HepG2 (cell line): ENCODE results near the gene C14orf132. TPM values are rescaled to one million over a fixed set of nuclear protein-coding genes. Genes with fewer than 3 reads are reported as not detected.

Source experiments
- ATAC-seq: fragments of 200-7000 bp; cut with Tn5 transposase; 3 replicates; pipeline ENCODE4 v1.9.1; 2020; ENCODE audit warnings: mild to moderate bottlenecking, moderate library complexity
- BruUV-seq: library from RNA; stranded (reverse); fragments of 400-500 nt; replicated peaks from 2 replicates; lab custom pipeline; 2021; lab: Mats Ljungman, UMichigan
- CTCF ChIA-PET: fragments of 300-600 bp; formaldehyde crosslinking; extraction: SDS; loops from one replicate; lab custom pipeline; 2021; ENCODE audit warnings: low total read pairs, inconsistent platforms, low intra/inter-chr PET ratio; lab: Yijun Ruan, JAX
- POLR2A ChIA-PET: fragments of 350-600 bp; sonication (Branson Sonifier 250); formaldehyde crosslinking; loops from one replicate; lab custom pipeline; 2020; ENCODE audit warnings: antibody characterized with exemption, inconsistent platforms; lab: Yijun Ruan, JAX
- DNase-seq: peaks from one replicate; pipeline ENCODE4 v3.0.0-alpha.2; 2015; ENCODE audit warnings: low spot score
- FAIRE-seq: peaks from 3 replicates; lab custom pipeline; 2011; peaks lifted over from hg19 to GRCh38; lab: Jason Lieb, UNC
- H2AFZ ChIP-seq: one replicate; pipeline ENCODE4 v1.6.1; 2011; ENCODE audit warnings: low read length, inconsistent platforms
- H3K27ac ChIP-seq: fragments of 300-600 bp; 3 replicates; pipeline ENCODE4 v1.8.0; 2011; ENCODE audit warnings: mixed run types, mild to moderate bottlenecking, mixed read lengths, low read length, inconsistent platforms; ENCODE audit not compliant: insufficient read depth; ENCODE audit errors: extremely low read length
- H3K27me3 ChIP-seq, 2 experiments: fragments of 200-600 bp in 1 of 2; 2 replicates in 1 of 2; 3 replicates in 1 of 2; pipeline versions ENCODE4 v1.6.0 to v1.8.0; 2011; ENCODE audit warnings: low read length in 2 of 2, mild to moderate bottlenecking in 2 of 2, moderate library complexity in 2 of 2, inconsistent platforms in 1 of 2; ENCODE audit not compliant: insufficient read depth in 2 of 2, control insufficient read depth in 1 of 2
- H3K36me3 ChIP-seq, 2 experiments: fragments of 200-600 bp in 1 of 2; replicated peaks in 1 of 2; 2 replicates in 1 of 2; 3 replicates in 1 of 2; pipeline versions ENCODE4 v1.5.1 to v1.8.0; 2011; ENCODE audit warnings: low read length in 2 of 2, inconsistent platforms in 1 of 2; ENCODE audit not compliant: insufficient read depth in 2 of 2, control insufficient read depth in 1 of 2
- H3K4me1 ChIP-seq: 2 replicates; pipeline ENCODE4 v1.5.1; 2012; ENCODE audit warnings: low read length, inconsistent platforms; ENCODE audit not compliant: insufficient read depth
- H3K4me2 ChIP-seq: 2 replicates; pipeline ENCODE4 v1.6.0; 2011; ENCODE audit warnings: low read depth, low read length, inconsistent platforms
- H3K4me3 ChIP-seq, 3 experiments: fragments of 200-600 bp in 1 of 3; sonication (generic), shearing (Covaris generic) in 1 of 3; replicated peaks in 1 of 3; 2 replicates each; pipeline ENCODE4 v1.5.1; 2011 to 2016; ENCODE audit warnings: low read length in 3 of 3, inconsistent platforms in 2 of 3, low read depth in 2 of 3, mild to moderate bottlenecking in 2 of 3, control low read depth in 1 of 3, mixed read lengths in 1 of 3; ENCODE audit not compliant: insufficient read depth in 1 of 3
- H3K79me2 ChIP-seq: one replicate; pipeline ENCODE4 v1.6.1; 2011; ENCODE audit warnings: low read length, inconsistent platforms; ENCODE audit not compliant: insufficient read depth
- H3K9ac ChIP-seq: 2 replicates; pipeline ENCODE4 v1.6.0; 2011; ENCODE audit warnings: mild to moderate bottlenecking, low read depth, low read length, inconsistent platforms; ENCODE audit not compliant: insufficient read depth
- H3K9me3 ChIP-seq: 2 replicates; pipeline ENCODE4 v1.5.1; 2012; ENCODE audit warnings: mild to moderate bottlenecking, low read length
- H4K20me1 ChIP-seq: 2 replicates; pipeline ENCODE4 v1.6.0; 2011; ENCODE audit warnings: inconsistent platforms, mild to moderate bottlenecking, low read length, moderate library complexity; ENCODE audit not compliant: insufficient read depth
- E2F2 ChIP-seq: sonication (generic); formaldehyde crosslinking; IDR thresholded peaks from 2 replicates; pipeline ENCODE4 v1.4.0; 2020; ENCODE audit warnings: missing genetic modification reagents, borderline replicate concordance
- EP300 ChIP-seq, 3 experiments: sonication (generic) in 1 of 3; formaldehyde crosslinking in 1 of 3; IDR thresholded peaks; 2 replicates each; pipeline versions ENCODE4 v1.5.1 to v1.6.1; 2011 to 2020; ENCODE audit warnings: low read depth in 2 of 3, low read length in 2 of 3, borderline replicate concordance in 1 of 3, improper control_type of control experiment in 1 of 3, mild to moderate bottlenecking in 1 of 3, missing genetic modification reagents in 1 of 3, moderate library complexity in 1 of 3
- FOXA1 ChIP-seq, 2 experiments: fragments of 450-650 bp in 1 of 2; sonication (generic) in 1 of 2; formaldehyde crosslinking in 1 of 2; IDR thresholded peaks; 2 replicates each; pipeline versions ENCODE4 v1.4.0 to v1.6.1; 2016 to 2020; ENCODE audit warnings: missing genetic modification reagents in 1 of 2
- FOXM1 ChIP-seq: sonication (generic); formaldehyde crosslinking; IDR thresholded peaks from 2 replicates; pipeline ENCODE4 v1.5.0; 2020; ENCODE audit warnings: missing genetic modification reagents
- MTERF4 ChIP-seq: sonication (generic); formaldehyde crosslinking; IDR thresholded peaks from 2 replicates; pipeline ENCODE4 v1.8.0; 2023; ENCODE audit warnings: mild to moderate bottlenecking, missing genetic modification reagents
- NCOA2 ChIP-seq: sonication (generic); formaldehyde crosslinking; IDR thresholded peaks from 2 replicates; pipeline ENCODE4 v1.8.0; 2022; ENCODE audit warnings: inconsistent platforms
- NR0B2 ChIP-seq: sonication (generic); formaldehyde crosslinking; IDR thresholded peaks from 2 replicates; pipeline ENCODE4 v1.4.0; 2020; ENCODE audit warnings: mild to moderate bottlenecking, missing genetic modification reagents
- PLRG1 ChIP-seq: fragments of 450-650 bp; conservative IDR thresholded peaks from 2 replicates; pipeline ENCODE4 v1.6.1; 2016
- POGZ ChIP-seq: sonication (generic); formaldehyde crosslinking; IDR thresholded peaks from 2 replicates; pipeline ENCODE4 v1.4.0; 2020; ENCODE audit warnings: mild to moderate bottlenecking, missing genetic modification reagents
- RBFOX2 ChIP-seq: fragments of 200-400 bp; formaldehyde crosslinking; IDR thresholded peaks from 2 replicates; pipeline ENCODE4 v1.6.1; 2017; ENCODE audit warnings: low read depth, mild to moderate bottlenecking, low read length
- TCF7L2 ChIP-seq: IDR thresholded peaks from 2 replicates; pipeline ENCODE4 v1.6.1; 2011; ENCODE audit warnings: mild to moderate bottlenecking, low read depth, low read length, moderate library complexity
- ZMYM3 ChIP-seq: sonication (generic); formaldehyde crosslinking; IDR thresholded peaks from 2 replicates; pipeline ENCODE4 v1.5.1; 2020; ENCODE audit warnings: mild to moderate bottlenecking, missing genetic modification reagents
- ZNF577 ChIP-seq: sonication (generic); formaldehyde crosslinking; IDR thresholded peaks from 2 replicates; pipeline ENCODE4 v1.4.0; 2020; ENCODE audit warnings: mild to moderate bottlenecking, low read depth, missing genetic modification reagents, borderline replicate concordance
- WGBS: methylation state at CpG from one replicate; pipeline ENCODE4 v1.1.6; 2017; ENCODE audit warnings: low lambda C conversion rate; 5-methylcytosine and 5-hydroxymethylcytosine counted together
- in situ Hi-C: cut with HindIII; loops from 2 replicates; pipeline ENCODE4 v1.10.0; 2017; ENCODE audit warnings: low pct_unique_long_range_greater_than_20kb; ENCODE audit not compliant: extremely low pct_ligation_motif_present
- intact Hi-C: fragments of 100-400 bp; cut with micrococcal nuclease; formaldehyde crosslinking; loops from one replicate; pipeline ENCODE4 v1.10.0; 2022; ENCODE audit not compliant: unreplicated experiment
- polyA plus RNA-seq, 8 experiments: library from polyadenylated mRNA; depleted of rRNA in 3 of 8; stranded (reverse) in 7 of 8; unstranded in 1 of 8; fragments of >200 nt; fragmentation: Illumina TruSeq in 4 of 8; extraction: Trizol in 4 of 8; gene quantifications; 2 replicates each; pipeline versions ENCODE4 v1.2.1 to v1.2.3, GENCODE V29; 2011 to 2016; ENCODE audit warnings: low read depth in 4 of 8, missing spikeins in 1 of 8, mixed read lengths in 1 of 8; ENCODE audit not compliant: insufficient read depth in 1 of 8
- total RNA-seq, 5 experiments: library from RNA; depleted of rRNA; stranded (reverse); fragments of >200 nt; fragmentation: Illumina TruSeq; extraction: Trizol; gene quantifications; 2 replicates each; pipeline ENCODE4 v1.2.3, GENCODE V29; 2016; ENCODE audit warnings: low read depth in 1 of 5
- TF ChIP-seq, protein P1 (sequence below): sonication (generic); formaldehyde crosslinking; IDR thresholded peaks from 2 replicates; pipeline ENCODE4 v1.4.0; 2020; ENCODE audit warnings: missing genetic modification reagents

The C14orf132 gene
- total and polyA plus RNA-seq, 2 of the 13 experiments (the other 11 are each of a cell fraction or from before 2014, with no cell fraction given), result 0.13 to 0.15 TPM

DNA sequence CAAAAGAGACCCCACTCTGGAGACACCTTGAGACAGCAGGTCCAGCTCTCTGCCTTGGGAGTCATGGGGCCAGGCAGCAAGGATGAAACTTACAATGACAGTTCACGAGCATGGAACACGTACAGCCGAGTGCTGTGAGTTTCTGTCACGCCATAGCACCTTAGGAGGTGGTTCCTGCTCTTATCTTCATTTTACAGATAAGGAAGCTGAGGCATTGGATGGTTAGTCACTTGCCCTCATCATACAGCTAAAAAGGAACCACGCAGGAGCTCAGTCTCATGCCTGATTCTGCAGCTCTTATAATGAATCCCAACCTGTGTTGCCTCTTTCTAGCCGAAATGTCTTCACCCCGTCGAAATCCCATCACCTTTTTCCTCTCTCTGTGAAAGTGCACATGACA, 39.9 kb downstream of the C14orf132 start:
- no peaks in the 10 kb centered on the region for H3K4me1 ChIP-seq
- ATAC-seq (no peak), DNase-seq (no peak), FAIRE-seq (no peak)
- H3K27me3 ChIP-seq, result peaks cover 0 to 14% of the 10 kb centered on the region in 2 experiments; a peak in 2 of 5 replicates
- H3K27ac ChIP-seq, result no peak overlapping the region
- in situ Hi-C loops (no loop called here), intact Hi-C loops (no loop called here)
- WGBS, result 15% methylated on average over 7 of the region's 8 CpGs
- no peak overlapping the region for H2AFZ ChIP-seq
- H3K9ac ChIP-seq, result no peak overlapping the region
- ChIA-PET POLR2A (no interaction called here), CTCF (no interaction called here)
- H3K79me2 ChIP-seq, result no peaks in the 10 kb centered on the region
- no TSS peak for BruUV-seq
- TF ChIP-seq ZNF577 (CRISPR knock-in tag) (no peak), NCOA2 (CRISPR knock-in tag) (no peak), TCF7L2 (no peak), FOXM1 (CRISPR knock-in tag) (no peak)
- H3K4me3 ChIP-seq, result no peak overlapping the region
- no peaks in the 10 kb centered on the region for H4K20me1 ChIP-seq
- H3K4me2 ChIP-seq, result no peak overlapping the region
- H3K9me3 ChIP-seq, result no peaks in the 10 kb centered on the region
- H3K36me3 ChIP-seq, result no peaks in the 10 kb centered on the region

GRCh38 chr14:96080571-96080970, 41.4 kb downstream of the C14orf132 start:
- no peaks in the 10 kb centered on the region for H3K79me2 ChIP-seq
- 43% methylated on average over 8 of the region's 10 CpGs for WGBS
- POLR2A ChIA-PET, result no interaction called here
- intact Hi-C loops (no loop called here), in situ Hi-C loops (no loop called here)
- CTCF ChIA-PET, result no interaction called here
- no peak overlapping the region for H2AFZ ChIP-seq
- H4K20me1 ChIP-seq, result no peaks in the 10 kb centered on the region
- ATAC-seq, result no peak
- peaks cover 0 to 14% of the 10 kb centered on the region in 2 experiments; a peak in 2 of 5 replicates for H3K27me3 ChIP-seq
- FAIRE-seq, result no peak
- H3K4me2 ChIP-seq, result no peak overlapping the region
- no peaks in the 10 kb centered on the region for H3K9me3 ChIP-seq
- H3K36me3 ChIP-seq, result no peaks in the 10 kb centered on the region
- no peak overlapping the region for H3K4me3 ChIP-seq
- H3K9ac ChIP-seq, result no peak overlapping the region
- H3K4me1 ChIP-seq, result no peaks in the 10 kb centered on the region
- BruUV-seq, result no TSS peak
- no peak for DNase-seq
- no peak overlapping the region for H3K27ac ChIP-seq
- no peak for TF ChIP-seq EP300 (IDR thresholded peaks at IDR 0.05; ENCODE audit: low read depth in 2 of 2, low read length in 2 of 2)
- TF ChIP-seq EP300 (CRISPR knock-in tag; IDR thresholded peaks at IDR 0.05; ENCODE audit: borderline replicate concordance), result no peak
- TF ChIP-seq FOXA1 (IDR thresholded peaks at IDR 0.05), result no peak
- TF ChIP-seq FOXA1 (CRISPR knock-in tag; IDR thresholded peaks at IDR 0.05), result no peak
- TF ChIP-seq E2F2 (CRISPR knock-in tag), result no peak
- TF ChIP-seq ZMYM3 (CRISPR knock-in tag), result no peak
- no peak for TF ChIP-seq NR0B2 (CRISPR knock-in tag)
- TF ChIP-seq MTERF4 (CRISPR knock-in tag), result no peak
- TF ChIP-seq RBFOX2, result no peak
- no peak for TF ChIP-seq POGZ
- TF ChIP-seq PLRG1, result no peak
- TF ChIP-seq, protein P1, sequence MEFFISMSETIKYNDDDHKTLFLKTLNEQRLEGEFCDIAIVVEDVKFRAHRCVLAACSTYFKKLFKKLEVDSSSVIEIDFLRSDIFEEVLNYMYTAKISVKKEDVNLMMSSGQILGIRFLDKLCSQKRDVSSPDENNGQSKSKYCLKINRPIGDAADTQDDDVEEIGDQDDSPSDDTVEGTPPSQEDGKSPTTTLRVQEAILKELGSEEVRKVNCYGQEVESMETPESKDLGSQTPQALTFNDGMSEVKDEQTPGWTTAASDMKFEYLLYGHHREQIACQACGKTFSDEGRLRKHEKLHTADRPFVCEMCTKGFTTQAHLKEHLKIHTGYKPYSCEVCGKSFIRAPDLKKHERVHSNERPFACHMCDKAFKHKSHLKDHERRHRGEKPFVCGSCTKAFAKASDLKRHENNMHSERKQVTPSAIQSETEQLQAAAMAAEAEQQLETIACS (CRISPR knock-in tag), result no peak
